ENCODE measurements around the gene HCN1. TPM values are rescaled to one million over a fixed set of nuclear protein-coding genes. Genes with fewer than 3 reads are reported as not detected.
"Not testable (repeated sequence)": the region's sequence is repeated elsewhere in the genome, so short reads cannot be mapped to it uniquely, and the experiment has no call there.

The HCN1 gene
- total RNA-seq, 2 donors from 2014 or later = 5.9 to 10.8 TPM

DNA sequence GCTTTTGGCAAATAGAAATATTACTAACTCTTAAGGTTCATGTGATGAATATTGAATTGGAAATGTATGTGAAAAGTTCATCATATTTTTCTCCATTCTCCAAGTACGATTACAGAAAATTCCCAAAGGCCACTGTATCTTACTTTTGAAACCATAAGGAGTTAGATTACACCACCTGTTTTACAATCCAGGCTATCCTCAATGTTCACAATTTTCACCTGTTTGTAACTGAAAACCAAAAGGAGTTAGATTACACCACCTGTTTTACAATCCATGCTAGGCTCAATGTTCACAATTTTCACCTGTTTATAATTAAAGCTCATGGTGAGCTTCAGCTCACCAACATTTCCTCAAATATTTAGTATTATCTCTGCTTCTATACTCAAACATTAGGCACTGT, 188.0 kb downstream of the HCN1 start:
- 96% methylated on average over 1 of the region's 1 CpG; no CpG with 5 or more reads in 1 of the 2 experiments for WGBS, 2 experiments (ENCODE audit: insufficient coverage in 1 of 2, insufficient read length in 1 of 2)

DNA sequence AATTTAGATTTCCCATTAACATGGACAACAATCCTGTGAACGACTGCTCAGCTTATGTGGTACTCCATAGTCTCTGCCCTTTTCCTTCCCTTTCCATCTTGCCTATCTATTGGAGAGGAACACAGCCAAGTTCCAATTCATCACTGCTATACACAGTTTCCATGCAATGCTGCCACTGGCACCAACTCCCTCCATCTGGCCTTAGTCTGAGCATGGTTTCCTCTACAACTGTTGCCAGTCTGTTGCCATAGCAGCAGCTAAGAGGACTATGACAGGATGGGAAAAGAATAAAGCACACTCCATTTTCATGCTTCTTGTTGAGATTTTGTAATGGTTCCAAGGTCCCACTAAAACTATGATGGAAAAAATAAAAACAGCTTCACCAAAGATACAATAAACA, 189.0 kb downstream of the HCN1 start:
- no peak overlapping the region for H3K4me3 ChIP-seq (ENCODE audit: low read length)
- TF ChIP-seq, protein P1, sequence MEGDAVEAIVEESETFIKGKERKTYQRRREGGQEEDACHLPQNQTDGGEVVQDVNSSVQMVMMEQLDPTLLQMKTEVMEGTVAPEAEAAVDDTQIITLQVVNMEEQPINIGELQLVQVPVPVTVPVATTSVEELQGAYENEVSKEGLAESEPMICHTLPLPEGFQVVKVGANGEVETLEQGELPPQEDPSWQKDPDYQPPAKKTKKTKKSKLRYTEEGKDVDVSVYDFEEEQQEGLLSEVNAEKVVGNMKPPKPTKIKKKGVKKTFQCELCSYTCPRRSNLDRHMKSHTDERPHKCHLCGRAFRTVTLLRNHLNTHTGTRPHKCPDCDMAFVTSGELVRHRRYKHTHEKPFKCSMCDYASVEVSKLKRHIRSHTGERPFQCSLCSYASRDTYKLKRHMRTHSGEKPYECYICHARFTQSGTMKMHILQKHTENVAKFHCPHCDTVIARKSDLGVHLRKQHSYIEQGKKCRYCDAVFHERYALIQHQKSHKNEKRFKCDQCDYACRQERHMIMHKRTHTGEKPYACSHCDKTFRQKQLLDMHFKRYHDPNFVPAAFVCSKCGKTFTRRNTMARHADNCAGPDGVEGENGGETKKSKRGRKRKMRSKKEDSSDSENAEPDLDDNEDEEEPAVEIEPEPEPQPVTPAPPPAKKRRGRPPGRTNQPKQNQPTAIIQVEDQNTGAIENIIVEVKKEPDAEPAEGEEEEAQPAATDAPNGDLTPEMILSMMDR (conservative IDR thresholded peaks at IDR 0.05) = no peak
- peaks cover 6% of the 10 kb centered on the region for H3K9me3 Mint-ChIP-seq
- no peaks in the 10 kb centered on the region for H3K36me3 Mint-ChIP-seq (ENCODE audit: low read depth)
- no peak overlapping the region for H3K9ac ChIP-seq (ENCODE audit: extremely low read depth, low read length, poor library complexity, severe bottlenecking)
- H3K9me3 ChIP-seq (ENCODE audit: control insufficient read depth, low read length) = no peaks in the 10 kb centered on the region
- no peak for DNase-seq
- 75 to 77% methylated on average over 1 of the region's 1 CpG for WGBS, 2 experiments (ENCODE audit: insufficient coverage in 1 of 2, insufficient read length in 1 of 2)
- H3K36me3 ChIP-seq (ENCODE audit: control insufficient read depth, insufficient read depth, low read length) = no peaks in the 10 kb centered on the region
- no peak overlapping the region for H3K27ac Mint-ChIP-seq
- no peaks in the 10 kb centered on the region for H3K27me3 Mint-ChIP-seq (ENCODE audit: insufficient read depth)
- H3K27me3 ChIP-seq (ENCODE audit: control insufficient read depth, insufficient read depth, low read length, poor library complexity, severe bottlenecking) = no peaks in the 10 kb centered on the region
- H3K27ac ChIP-seq (ENCODE audit: low read depth, low read length) = peak overlapping the region; percentile 42
- H3K4me1 Mint-ChIP-seq = no peaks in the 10 kb centered on the region
- H3K4me1 ChIP-seq (ENCODE audit: control insufficient read depth, insufficient read depth, low read length) = no peaks in the 10 kb centered on the region
- no peak overlapping the region for H3K4me3 Mint-ChIP-seq

More for the DNA sequence above, 188.0 kb downstream of the HCN1 start:
- Mint-ChIP-seq H3K27me3 (ENCODE audit: insufficient read depth) (no peaks in the 10 kb centered on the region), H3K4me3 (no peak overlapping the region), H3K4me1 (no peaks in the 10 kb centered on the region), H3K27ac (no peak overlapping the region), H3K36me3 (ENCODE audit: low read depth) (no peaks in the 10 kb centered on the region), H3K9me3 (peaks cover 5% of the 10 kb centered on the region)
- H3K9ac ChIP-seq (ENCODE audit: extremely low read depth, low read length, poor library complexity, severe bottlenecking) = no peak overlapping the region
- H3K9me3 ChIP-seq (ENCODE audit: control insufficient read depth, low read length) = no peaks in the 10 kb centered on the region
- H3K27me3 ChIP-seq (ENCODE audit: control insufficient read depth, insufficient read depth, low read length, poor library complexity, severe bottlenecking) = no peaks in the 10 kb centered on the region
- no peak overlapping the region for H3K27ac ChIP-seq (ENCODE audit: low read depth, low read length)
- DNase-seq = no peak
- TF ChIP-seq, protein P1 (conservative IDR thresholded peaks at IDR 0.05) = no peak
- no peak overlapping the region for H3K4me3 ChIP-seq (ENCODE audit: low read length)
- no peaks in the 10 kb centered on the region for H3K36me3 ChIP-seq (ENCODE audit: control insufficient read depth, insufficient read depth, low read length)
- H3K4me1 ChIP-seq (ENCODE audit: control insufficient read depth, insufficient read depth, low read length) = no peaks in the 10 kb centered on the region

DNA sequence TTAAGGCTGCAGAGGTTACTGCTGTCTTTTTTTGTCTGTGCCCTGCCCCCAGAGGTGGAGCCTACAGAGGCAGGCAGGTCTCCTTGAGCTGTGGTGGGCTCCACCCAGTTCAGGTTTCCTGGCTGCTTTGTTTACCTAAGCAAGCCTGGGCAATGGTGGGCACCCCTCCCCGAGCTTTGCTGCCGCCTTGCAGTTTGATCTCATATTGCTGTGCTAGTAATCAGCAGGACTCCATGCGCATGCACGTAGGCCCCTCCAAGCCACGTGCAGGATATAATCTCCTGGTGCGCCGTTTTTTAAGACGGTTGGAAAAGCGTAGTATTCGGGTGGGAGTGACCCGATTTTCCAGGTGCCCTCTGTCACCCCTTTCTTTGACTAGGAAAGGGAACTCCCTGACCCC, 197.2 kb downstream of the HCN1 start:
- not testable (repeated sequence) for H3K36me3 Mint-ChIP-seq (ENCODE audit: low read depth); H3K36me3 ChIP-seq (ENCODE audit: control insufficient read depth, insufficient read depth, low read length); H3K4me1 ChIP-seq (ENCODE audit: control insufficient read depth, insufficient read depth, low read length); H3K4me3 ChIP-seq (ENCODE audit: low read length); H3K27ac Mint-ChIP-seq; H3K9ac ChIP-seq (ENCODE audit: extremely low read depth, low read length, poor library complexity, severe bottlenecking); H3K27me3 Mint-ChIP-seq (ENCODE audit: insufficient read depth); H3K27me3 ChIP-seq (ENCODE audit: control insufficient read depth, insufficient read depth, low read length, poor library complexity, severe bottlenecking); H3K9me3 ChIP-seq (ENCODE audit: control insufficient read depth, low read length); H3K4me1 Mint-ChIP-seq; DNase-seq; H3K4me3 Mint-ChIP-seq; H3K27ac ChIP-seq (ENCODE audit: low read depth, low read length)
- peaks cover 19% of the 10 kb centered on the region for H3K9me3 Mint-ChIP-seq
- 95 to 96% methylated on average over 4 to 11 of the region's 11 CpGs for WGBS, 2 experiments (ENCODE audit: insufficient coverage in 1 of 2, insufficient read length in 1 of 2)

DNA sequence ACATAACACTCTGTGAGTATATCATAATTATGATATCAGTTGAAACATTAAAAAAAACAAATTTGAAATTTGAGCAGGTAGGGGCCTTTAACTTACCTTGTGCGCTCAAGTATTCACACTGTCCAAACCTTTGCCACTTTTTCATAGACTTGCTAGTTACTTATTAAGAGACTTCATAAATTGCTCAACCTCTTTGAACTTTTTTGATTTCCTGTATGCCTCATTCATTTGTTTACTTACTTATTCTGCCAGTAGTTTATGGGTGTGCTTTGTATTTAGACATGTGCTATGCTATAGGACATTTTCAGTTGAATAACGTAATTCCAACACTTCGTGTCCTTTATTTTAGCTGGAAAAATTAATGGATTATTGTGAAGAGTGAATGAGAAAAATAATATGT, 204.8 kb downstream of the HCN1 start:
- Histone ChIP-seq H3K27me3 (ENCODE audit: control insufficient read depth, insufficient read depth, low read length, poor library complexity, severe bottlenecking) (no peaks in the 10 kb centered on the region), H3K9me3 (ENCODE audit: control insufficient read depth, low read length) (no peaks in the 10 kb centered on the region), H3K9ac (ENCODE audit: extremely low read depth, low read length, poor library complexity, severe bottlenecking) (no peak overlapping the region), H3K36me3 (ENCODE audit: control insufficient read depth, insufficient read depth, low read length) (no peaks in the 10 kb centered on the region), H3K27ac (ENCODE audit: low read depth, low read length) (no peak overlapping the region), H3K4me1 (ENCODE audit: control insufficient read depth, insufficient read depth, low read length) (no peaks in the 10 kb centered on the region), H3K4me3 (ENCODE audit: low read length) (no peak overlapping the region)
- no peaks in the 10 kb centered on the region for H3K27me3 Mint-ChIP-seq (ENCODE audit: insufficient read depth)
- H3K4me3 Mint-ChIP-seq = no peak overlapping the region
- 95 to 100% methylated on average over 3 of the region's 3 CpGs for WGBS, 2 experiments (ENCODE audit: insufficient coverage in 1 of 2, insufficient read length in 1 of 2)
- H3K9me3 Mint-ChIP-seq = peaks cover 2% of the 10 kb centered on the region
- TF ChIP-seq, protein P1 (conservative IDR thresholded peaks at IDR 0.05) = no peak
- no peaks in the 10 kb centered on the region for H3K36me3 Mint-ChIP-seq (ENCODE audit: low read depth)
- DNase-seq = no peak
- H3K27ac Mint-ChIP-seq = no peak overlapping the region
- H3K4me1 Mint-ChIP-seq = no peaks in the 10 kb centered on the region
